ENCODE results near the gene AMOT. TPM values are rescaled to one million over a fixed set of nuclear protein-coding genes. Genes with fewer than 3 reads are reported as not detected.

The AMOT gene
- total RNA-seq, 1 donor = 15.1 TPM

GRCh38 chrX:112786076-112786475 is 54.6 kb downstream of the AMOT start:
- no peak for DNase-seq (ENCODE audit: low read depth)
- no peak for TF ChIP-seq CTCF (IDR thresholded peaks at IDR 0.05; ENCODE audit: insufficient read depth, low read depth, low read length)
- no peak overlapping the region for H3K4me3 ChIP-seq (ENCODE audit: low read depth, low read length)

- no peak for TF ChIP-seq CTCF (IDR thresholded peaks at IDR 0.05; ENCODE audit: insufficient read depth, low read depth, low read length)
- no peak overlapping the region for H3K4me3 ChIP-seq (ENCODE audit: low read depth, low read length)
- no peak for DNase-seq (ENCODE audit: low read depth)
Observed at GRCh38 chrX:112785344-112785743, 55.3 kb downstream of the AMOT start.

GRCh38 chrX:112784692-112785091 is 55.9 kb downstream of the AMOT start:
- TF ChIP-seq CTCF (IDR thresholded peaks at IDR 0.05; ENCODE audit: insufficient read depth, low read depth, low read length) = no peak
- no peak for DNase-seq (ENCODE audit: low read depth)

GRCh38 chrX:112779139-112779538 is 61.5 kb downstream of the AMOT start:
- DNase-seq (ENCODE audit: low read depth) = no peak
- no peak for TF ChIP-seq CTCF (IDR thresholded peaks at IDR 0.05; ENCODE audit: insufficient read depth, low read depth, low read length)
- no peak overlapping the region for H3K4me3 ChIP-seq (ENCODE audit: low read depth, low read length)

More at GRCh38 chrX:112784692-112785091, 55.9 kb downstream of the AMOT start:
- H3K4me3 ChIP-seq (ENCODE audit: low read depth, low read length) = no peak overlapping the region

GRCh38 chrX:112774651-112775293 is 65.9 kb downstream of the AMOT start:
- no peak for TF ChIP-seq CTCF (IDR thresholded peaks at IDR 0.05; ENCODE audit: insufficient read depth, low read depth, low read length)
- DNase-seq (ENCODE audit: low read depth) = no peak
- H3K4me3 ChIP-seq (ENCODE audit: low read depth, low read length) = no peak overlapping the region

- no peak overlapping the region for H3K4me3 ChIP-seq (ENCODE audit: low read depth, low read length)
- no peak for TF ChIP-seq CTCF (IDR thresholded peaks at IDR 0.05; ENCODE audit: insufficient read depth, low read depth, low read length)
- DNase-seq (ENCODE audit: low read depth) = no peak
Observed at GRCh38 chrX:112774142-112774541, 66.5 kb downstream of the AMOT start.

- no peak for TF ChIP-seq CTCF (IDR thresholded peaks at IDR 0.05; ENCODE audit: insufficient read depth, low read depth, low read length)
- no peak overlapping the region for H3K4me3 ChIP-seq (ENCODE audit: low read depth, low read length)
- peak; percentile 20 for DNase-seq (ENCODE audit: low read depth)
Observed at GRCh38 chrX:112769034-112769433, 71.6 kb downstream of the AMOT start.

Measured in fibroblast of villous mesenchyme (primary cell).